ENCODE data around the gene MARCHF3. TPM values are rescaled to one million over a fixed set of nuclear protein-coding genes. Genes with fewer than 3 reads are reported as not detected.

MARCHF3 gene
- total RNA-seq (8.7 and 11.6 TPM in 2 replicates), polyA plus RNA-seq (8.6 and 15.2 TPM in 2 replicates), polyA minus RNA-seq (ENCODE audit: low replicate concordance) (30.7 and 36.6 TPM in 2 replicates)
- polyA plus RNA-seq (2012), result 4.8 and 10.6 TPM in 2 replicates

DNA sequence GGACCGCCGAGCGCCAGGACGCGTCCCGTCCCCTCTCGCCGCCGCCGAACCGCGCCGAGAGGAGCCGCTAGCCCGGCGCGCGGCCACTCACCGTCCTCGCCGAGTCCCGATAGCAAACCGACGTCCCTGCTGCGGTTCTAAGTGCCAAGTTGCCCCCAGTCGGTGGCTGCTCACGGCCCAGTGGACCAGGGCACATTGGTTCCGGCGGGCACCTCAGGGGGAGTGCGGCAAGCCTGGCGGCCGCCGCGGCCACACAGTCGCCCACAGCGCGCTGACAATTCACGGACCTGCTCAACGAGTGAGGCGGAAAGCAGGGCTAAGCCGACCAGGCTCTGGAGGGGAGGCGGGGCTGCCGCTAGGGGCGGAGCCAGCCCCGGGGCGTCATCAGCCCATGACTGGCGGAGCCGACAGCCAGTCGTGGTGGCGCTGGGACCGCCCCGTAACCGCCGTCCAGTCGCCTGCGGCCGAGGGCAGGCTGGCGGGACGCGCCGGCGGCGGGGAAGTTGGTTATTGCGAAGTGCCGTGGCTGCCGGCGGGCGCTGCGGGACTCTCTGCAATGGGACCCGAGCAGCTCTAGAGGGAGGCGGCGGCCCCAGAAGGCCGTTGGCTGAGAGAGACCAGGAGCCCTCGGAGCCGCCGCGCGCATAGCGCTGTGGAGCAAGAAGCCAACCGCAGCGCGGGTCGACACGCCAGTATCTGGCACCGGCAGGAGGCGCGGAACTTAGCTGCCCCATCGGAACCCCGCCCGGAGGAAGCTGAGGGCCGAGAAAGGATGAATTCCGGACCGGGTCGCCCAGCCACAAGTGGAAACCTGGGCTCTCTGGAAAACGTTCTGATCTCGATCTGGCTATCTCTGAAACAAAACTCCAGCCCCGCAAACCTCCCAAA, at the start of gene MARCHF3:
MARCHF3 (minus strand) TSS at position 300 of the 888 bp plus-strand sequence. CDS start 112,387 bp downstream, outside the sequence.
- no peaks in the 10 kb centered on the region for H4K20me1 ChIP-seq (ENCODE audit: control insufficient read depth, extremely low read depth, insufficient read depth, low read length)
- peak within 1 kb of the TSS; percentile 79 to 97 (median 87) for H3K4me3 ChIP-seq (replicated peaks in 1 of 4; ENCODE audit: control extremely low read depth in 1 of 4, insufficient read depth in 1 of 4, low read depth in 3 of 4, low read length in 4 of 4)
- H3K36me3 ChIP-seq (ENCODE audit: control insufficient read depth, insufficient read depth, low read length), result no peaks in the 10 kb centered on the region
- no peaks in the 10 kb centered on the region for H3K27me3 ChIP-seq (ENCODE audit: control insufficient read depth, insufficient read depth, low read length)
- peaks cover 2% of the 10 kb centered on the region for H3K4me1 ChIP-seq (ENCODE audit: control insufficient read depth, extremely low read depth, insufficient read depth, low read length)
- peaks cover 13% of the 10 kb centered on the region for H3K79me2 ChIP-seq (ENCODE audit: control insufficient read depth, insufficient read depth, low read length)
- peak within 1 kb of the TSS; percentile 95 for H2AFZ ChIP-seq (ENCODE audit: low read length)
- peak within 1 kb of the TSS; percentile 87 for H3K9ac ChIP-seq (ENCODE audit: insufficient read depth, low read length)
- no peaks in the 10 kb centered on the region for H3K9me3 ChIP-seq (ENCODE audit: control insufficient read depth, insufficient read depth, low read depth, low read length)
- peak within 1 kb of the TSS; percentile 96 for H3K4me2 ChIP-seq (ENCODE audit: extremely low read depth, insufficient read depth, low read length)
- TF ChIP-seq EZH2 (IDR thresholded peaks at IDR 0.05; ENCODE audit: low read length, missing control alignments) (no peak), CTCF (conservative IDR thresholded peaks at IDR 0.05 in 1 of 2, IDR thresholded peaks at IDR 0.05 in 1 of 2; ENCODE audit: low read depth in 1 of 2, low read length in 2 of 2) (peak in 1 of 2 donors; percentile 32)
- peak; percentile 94 to 95 for DNase-seq (ENCODE audit: low read depth in 2 of 2)
- H3K27ac ChIP-seq (ENCODE audit: insufficient read depth, low read length), result peak within 1 kb of the TSS; percentile 86

GRCh38 chr5:127079994-127080491, 49.7 kb upstream of the MARCHF3 start:
- H3K4me1 ChIP-seq (ENCODE audit: control insufficient read depth, extremely low read depth, insufficient read depth, low read length), result no peaks in the 10 kb centered on the region
- H3K27me3 ChIP-seq (ENCODE audit: control insufficient read depth, insufficient read depth, low read length), result no peaks in the 10 kb centered on the region
- H3K36me3 ChIP-seq (ENCODE audit: control insufficient read depth, insufficient read depth, low read length), result no peaks in the 10 kb centered on the region
- no peak overlapping the region for H3K9ac ChIP-seq (ENCODE audit: insufficient read depth, low read length)
- no peaks in the 10 kb centered on the region for H3K79me2 ChIP-seq (ENCODE audit: control insufficient read depth, insufficient read depth, low read length)
- peak overlapping the region; percentile 56 for H2AFZ ChIP-seq (ENCODE audit: low read length)
- no peaks in the 10 kb centered on the region for H3K9me3 ChIP-seq (ENCODE audit: control insufficient read depth, insufficient read depth, low read depth, low read length)
- TF ChIP-seq CTCF (conservative IDR thresholded peaks at IDR 0.05 in 1 of 2, IDR thresholded peaks at IDR 0.05 in 1 of 2; ENCODE audit: low read depth in 1 of 2, low read length in 2 of 2) (no peak), EZH2 (IDR thresholded peaks at IDR 0.05; ENCODE audit: low read length, missing control alignments) (no peak)
- H3K27ac ChIP-seq (ENCODE audit: insufficient read depth, low read length), result no peak overlapping the region
- DNase-seq (ENCODE audit: low read depth in 2 of 2), result no peak
- no peak overlapping the region for H3K4me2 ChIP-seq (ENCODE audit: extremely low read depth, insufficient read depth, low read length)
- H4K20me1 ChIP-seq (ENCODE audit: control insufficient read depth, extremely low read depth, insufficient read depth, low read length), result no peaks in the 10 kb centered on the region
- H3K4me3 ChIP-seq (replicated peaks in 1 of 4; ENCODE audit: control extremely low read depth in 1 of 4, insufficient read depth in 1 of 4, low read depth in 3 of 4, low read length in 4 of 4), result no peak overlapping the region

- Histone ChIP-seq H3K4me2 (ENCODE audit: extremely low read depth, insufficient read depth, low read length) (no peak overlapping the region), H3K27ac (ENCODE audit: insufficient read depth, low read length) (no peak overlapping the region), H3K4me1 (ENCODE audit: control insufficient read depth, extremely low read depth, insufficient read depth, low read length) (no peaks in the 10 kb centered on the region), H3K79me2 (ENCODE audit: control insufficient read depth, insufficient read depth, low read length) (no peaks in the 10 kb centered on the region), H3K27me3 (ENCODE audit: control insufficient read depth, insufficient read depth, low read length) (no peaks in the 10 kb centered on the region), H3K36me3 (ENCODE audit: control insufficient read depth, insufficient read depth, low read length) (no peaks in the 10 kb centered on the region), H3K9ac (ENCODE audit: insufficient read depth, low read length) (no peak overlapping the region), H4K20me1 (ENCODE audit: control insufficient read depth, extremely low read depth, insufficient read depth, low read length) (no peaks in the 10 kb centered on the region), H2AFZ (ENCODE audit: low read length) (no peak overlapping the region), H3K4me3 (replicated peaks in 1 of 4; ENCODE audit: control extremely low read depth in 1 of 4, insufficient read depth in 1 of 4, low read depth in 3 of 4, low read length in 4 of 4) (no peak overlapping the region), H3K9me3 (ENCODE audit: control insufficient read depth, insufficient read depth, low read depth, low read length) (no peaks in the 10 kb centered on the region)
- TF ChIP-seq EZH2 (IDR thresholded peaks at IDR 0.05; ENCODE audit: low read length, missing control alignments) (no peak), CTCF (conservative IDR thresholded peaks at IDR 0.05 in 1 of 2, IDR thresholded peaks at IDR 0.05 in 1 of 2; ENCODE audit: low read depth in 1 of 2, low read length in 2 of 2) (no peak)
- DNase-seq (ENCODE audit: low read depth in 2 of 2), result no peak
These were observed 47.0 kb upstream of the MARCHF3 start for GRCh38 chr5:127077366-127077765.

Measured in fibroblast of lung (primary cell).